MG63 (cell line): ENCODE measurements around the gene SNAP25. TPM values are rescaled to one million over a fixed set of nuclear protein-coding genes. Genes with fewer than 3 reads are reported as not detected.

Experiments
- total RNA-seq: library from RNA; depleted of rRNA; stranded (reverse); fragments of >200 nt; shearing (Covaris generic); gene quantifications from 2 replicates; pipeline ENCODE4 v1.2.3, GENCODE V29; 2014; ENCODE audit warnings: low replicate concordance; rRNA removed

SNAP25 gene
- total RNA-seq, 1 experiment from 2014 or later = not detected

Other genes with a start within 250 kb of the SNAP25 start
- gene ANKEF1, start 183.8 kb upstream of the SNAP25 start, total RNA-seq = 0.79 and 1.3 TPM in 2 replicates
- gene MKKS, start 215.4 kb downstream of the SNAP25 start, total RNA-seq = 9.6 and 9.8 TPM in 2 replicates
- gene SLX4IP, start 216.5 kb downstream of the SNAP25 start, total RNA-seq = 1.7 and 3.0 TPM in 2 replicates